Embryonic facial prominence (tissue), 1 donor: Measurements from ENCODE around the gene TMEM270.
"Not testable (repeated sequence)": the region's sequence is repeated elsewhere in the genome, so short reads cannot be mapped to it uniquely, and the experiment has no call there.

Source experiments
- DNase-seq: peaks from one replicate; pipeline ENCODE4 v3.0.0-alpha.2; 2016; ENCODE audit errors: extremely low spot score

The TMEM270 gene

GRCh38 chr7:73832806-73833205 is 28.2 kb upstream of the TMEM270 start:
- no peak for DNase-seq

GRCh38 chr7:73833251-73833919 is 27.6 kb upstream of the TMEM270 start:
- DNase-seq: no peak

- no peak for DNase-seq
These were observed 26.2 kb upstream of the TMEM270 start for GRCh38 chr7:73834626-73835191.

GRCh38 chr7:73837167-73837566 is 23.8 kb upstream of the TMEM270 start:
- DNase-seq: not testable (repeated sequence)

GRCh38 chr7:73838642-73839041 is 22.3 kb upstream of the TMEM270 start:
- no peak for DNase-seq

GRCh38 chr7:73839290-73839689 is 21.7 kb upstream of the TMEM270 start:
- no peak for DNase-seq

GRCh38 chr7:73839743-73840714 is 20.9 kb upstream of the TMEM270 start:
- no peak for DNase-seq

- DNase-seq: no peak
These were observed 20.1 kb upstream of the TMEM270 start for GRCh38 chr7:73840715-73841379.

- no peak for DNase-seq
These were observed 19.3 kb upstream of the TMEM270 start for GRCh38 chr7:73841689-73842066.

- DNase-seq: peak; percentile 86
These were observed 18.6 kb upstream of the TMEM270 start, which contains the start of gene METTL27 for GRCh38 chr7:73842067-73842976. Gene METTL27 (minus strand): TSS chr7:73842516. CDS start chr7:73842140, 376 bp downstream.

GRCh38 chr7:73844131-73844547 is 16.8 kb upstream of the TMEM270 start:
- no peak for DNase-seq

GRCh38 chr7:73844848-73845460 is 16.0 kb upstream of the TMEM270 start:
- DNase-seq: no peak

GRCh38 chr7:73845701-73846195 is 15.2 kb upstream of the TMEM270 start:
- DNase-seq: not testable (repeated sequence)

GRCh38 chr7:73847941-73848723 is 12.8 kb upstream of the TMEM270 start:
- DNase-seq: no peak

GRCh38 chr7:73850781-73851207 is 10.2 kb upstream of the TMEM270 start:
- DNase-seq: no peak

GRCh38 chr7:73851410-73852338 is 9.3 kb upstream of the TMEM270 start:
- DNase-seq: no peak

- DNase-seq: no peak
These were observed 8.5 kb upstream of the TMEM270 start for GRCh38 chr7:73852500-73852899.

GRCh38 chr7:73856941-73857340 is 4.0 kb upstream of the TMEM270 start:
- DNase-seq: no peak
